SH-SY5Y (cell line): ENCODE measurements around the gene SHH.

Experiments used
- GATA2 ChIP-seq: IDR thresholded peaks from 2 replicates; pipeline ENCODE4 v1.6.1; 2011; ENCODE audit warnings: mild to moderate bottlenecking, low read depth, low read length
- GATA3 ChIP-seq: IDR thresholded peaks from 2 replicates; pipeline ENCODE4 v1.6.1; 2011; ENCODE audit warnings: low read depth, mild to moderate bottlenecking, low read length, moderate library complexity

DNA sequence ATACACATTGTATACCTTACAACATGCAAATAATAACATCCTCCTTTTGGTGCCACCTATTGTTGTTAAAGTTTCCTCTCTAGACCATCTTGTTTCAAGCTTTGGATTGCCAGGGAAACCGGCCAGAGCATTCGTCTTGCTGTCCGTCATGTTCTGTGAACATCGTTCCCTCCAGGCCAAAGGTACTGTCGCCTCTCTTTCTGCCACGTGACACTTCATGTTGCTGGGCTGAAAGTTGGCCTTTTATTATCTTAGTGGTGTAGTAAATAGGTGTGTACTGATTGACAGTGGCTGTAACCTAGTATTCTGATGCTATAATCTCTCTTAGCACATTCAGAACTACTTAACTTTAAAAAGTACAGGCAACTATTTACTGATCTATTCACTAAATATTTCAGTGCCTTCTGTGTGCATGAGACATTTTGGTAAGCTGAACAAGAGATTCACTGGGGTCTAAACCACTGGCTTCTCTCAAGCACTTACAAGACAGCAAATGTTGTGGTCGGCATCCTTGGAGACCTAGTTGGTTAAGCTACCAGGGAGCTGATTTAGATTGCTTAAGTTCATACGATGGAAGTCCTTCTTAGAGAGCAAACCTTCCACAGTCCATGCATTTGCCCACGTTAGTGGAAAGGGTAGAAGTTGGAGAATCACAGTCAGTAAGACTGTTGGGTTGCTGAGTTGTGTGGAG is 52.4 kb downstream of the SHH start:
- no peak for TF ChIP-seq GATA3
- no peak for TF ChIP-seq GATA2
